Aorta (tissue), 5 donors: Measurements from ENCODE around the gene CENPF. TPM values are rescaled to one million over a fixed set of nuclear protein-coding genes. Genes with fewer than 3 reads are reported as not detected.
"Not testable (repeated sequence)": the region's sequence is repeated elsewhere in the genome, so short reads cannot be mapped to it uniquely, and the experiment has no call there.

ENCODE experiments used
- ATAC-seq: fragments of 200-7000 bp; cut with Tn5 transposase; one replicate; pipeline ENCODE4 v1.9.1; 2022; ENCODE audit warnings: moderate library complexity; ENCODE audit not compliant: low FRiP score
- DNase-seq, 2 donors: peaks; one replicate each; pipeline ENCODE4 v3.0.0-alpha.2; 2020
- H3K27ac ChIP-seq, 2 donors: one replicate each; pipeline ENCODE4 v1.5.1; 2013; ENCODE audit warnings: low read length in 2 of 2, mild to moderate bottlenecking in 2 of 2, moderate library complexity in 2 of 2, control low read depth in 1 of 2, inconsistent platforms in 1 of 2, low read depth in 1 of 2
- H3K27me3 ChIP-seq, 2 donors: one replicate each; pipeline ENCODE4 v1.6.1; 2013; ENCODE audit warnings: control low read depth in 1 of 2, low read length in 1 of 2, mild to moderate bottlenecking in 1 of 2, moderate library complexity in 1 of 2; ENCODE audit not compliant: insufficient read depth in 2 of 2, control insufficient read depth in 1 of 2
- H3K36me3 ChIP-seq, 2 donors: one replicate each; pipeline ENCODE4 v1.6.1; 2013; ENCODE audit warnings: control low read depth in 1 of 2, low read length in 1 of 2, mild to moderate bottlenecking in 1 of 2; ENCODE audit not compliant: insufficient read depth in 2 of 2, control insufficient read depth in 1 of 2
- H3K4me1 ChIP-seq, 2 donors: one replicate each; pipeline ENCODE4 v1.6.1; 2013; ENCODE audit warnings: low read length in 2 of 2, control low read depth in 1 of 2, mild to moderate bottlenecking in 1 of 2, moderate library complexity in 1 of 2; ENCODE audit not compliant: insufficient read depth in 2 of 2, control insufficient read depth in 1 of 2
- H3K4me3 ChIP-seq, 2 donors: one replicate each; pipeline ENCODE4 v1.5.1; 2013; ENCODE audit warnings: low read length in 2 of 2, control low read depth in 1 of 2, mild to moderate bottlenecking in 1 of 2
- H3K9me3 ChIP-seq: one replicate; pipeline ENCODE4 v1.6.1; 2013; ENCODE audit warnings: mild to moderate bottlenecking, low read length; ENCODE audit not compliant: control insufficient read depth
- WGBS, 2 donors: extraction: QIAGEN DNeasy Blood & Tissue Kit; methylation state at CpG; one replicate each; pipeline ENCODE4 v1.1.7; 2013; 5-methylcytosine and 5-hydroxymethylcytosine counted together
- intact Hi-C, 2 donors: fragments of 100-400 bp; cut with DNase I; formaldehyde crosslinking; loops; one replicate each; pipeline versions ENCODE4 v1.14.2 to v1.15.0; 2022
- polyA plus RNA-seq, 2 donors: library from polyadenylated mRNA; stranded (reverse); fragments of 200-250 nt; gene quantifications; one replicate each; pipeline ENCODE4 v1.2.3, GENCODE V29; 2013
- total RNA-seq, 2 donors: library from RNA; stranded (reverse); fragmentation: NEBNext Ultra II Directional; extraction: Animal tissue kit (Norgen Biotek cat#: 25700); gene quantifications; one replicate each; pipeline ENCODE4 v1.2.1, GENCODE V29; 2021
- donor health status: healthy with polysubstance abuse.
- donor health status: Bipolar disorder and iron deficiency.
- donor health status: DM: no; HTN: no; CAD: no.
- donor health status: DM: no; HTN: no; CAD: no.
- donor health status: DM: yes; HTN: yes; CAD: no.

CENPF gene
- total and polyA plus RNA-seq, 4 donors, result 0.05 to 4.3 (median 1.1) TPM

- H3K4me3 ChIP-seq, intact Hi-C loops, H3K27ac ChIP-seq, H3K36me3 ChIP-seq, DNase-seq, H3K27me3 ChIP-seq, H3K4me1 ChIP-seq, H3K9me3 ChIP-seq, ATAC-seq: not testable (repeated sequence)
- 85% methylated on average over 8 of the region's 8 CpGs for WGBS, 2 donors
These were observed 11.1 kb upstream of the CENPF start for GRCh38 chr1:214591918-214592317.

- intact Hi-C loops, result no loop called here
- Histone ChIP-seq H3K36me3 (no peaks in the 10 kb centered on the region), H3K4me3 (no peak overlapping the region), H3K4me1 (no peaks in the 10 kb centered on the region), H3K27me3 (no peaks in the 10 kb centered on the region), H3K9me3 (no peaks in the 10 kb centered on the region), H3K27ac (no peak overlapping the region)
- DNase-seq (no peak), ATAC-seq (no peak)
These were observed 9.8 kb upstream of the CENPF start for GRCh38 chr1:214593158-214593557.

- Histone ChIP-seq H3K9me3 (no peaks in the 10 kb centered on the region), H3K27me3 (no peaks in the 10 kb centered on the region), H3K4me1 (no peaks in the 10 kb centered on the region), H3K27ac (no peak overlapping the region), H3K36me3 (no peaks in the 10 kb centered on the region), H3K4me3 (no peak overlapping the region)
- intact Hi-C loops, result no loop called here
- DNase-seq, result no peak
- peak; percentile 52 for ATAC-seq
- 1% methylated on average over 11 of the region's 11 CpGs for WGBS, 2 donors
These were observed 841 bp downstream of the CENPF start for GRCh38 chr1:214603819-214604252.

GRCh38 chr1:214604523-214604922 lies 1.5 kb downstream of the CENPF start:
- intact Hi-C loops, result no loop called here
- Histone ChIP-seq H3K9me3 (no peaks in the 10 kb centered on the region), H3K27me3 (no peaks in the 10 kb centered on the region), H3K36me3 (no peaks in the 10 kb centered on the region), H3K4me1 (no peaks in the 10 kb centered on the region), H3K27ac (no peak overlapping the region), H3K4me3 (no peak overlapping the region)
- ATAC-seq (no peak), DNase-seq (no peak)

- 95 to 98% methylated on average over 31 to 32 of the region's 32 CpGs for WGBS, 2 donors
- H3K27ac ChIP-seq, ATAC-seq, DNase-seq, H3K9me3 ChIP-seq, H3K4me3 ChIP-seq, H3K27me3 ChIP-seq, H3K4me1 ChIP-seq, intact Hi-C loops, H3K36me3 ChIP-seq: not testable (repeated sequence)
These were observed 2.5 kb downstream of the CENPF start for GRCh38 chr1:214605484-214605883.

GRCh38 chr1:214605933-214606925 lies 3.2 kb downstream of the CENPF start:
- H3K4me1 ChIP-seq, H3K27ac ChIP-seq, H3K4me3 ChIP-seq, DNase-seq, intact Hi-C loops, H3K27me3 ChIP-seq, H3K9me3 ChIP-seq, ATAC-seq, H3K36me3 ChIP-seq: not testable (repeated sequence)
- WGBS, 2 donors, result 96 to 97% methylated on average over 50 to 63 of the region's 63 CpGs

- WGBS, 2 donors, result 94 to 96% methylated on average over 21 of the region's 21 CpGs
- ATAC-seq, intact Hi-C loops, H3K36me3 ChIP-seq, H3K27ac ChIP-seq, H3K9me3 ChIP-seq, H3K27me3 ChIP-seq, H3K4me1 ChIP-seq, H3K4me3 ChIP-seq, DNase-seq: not testable (repeated sequence)
These were observed 4.7 kb downstream of the CENPF start for GRCh38 chr1:214607492-214608215.

- DNase-seq, H3K9me3 ChIP-seq, H3K4me1 ChIP-seq, intact Hi-C loops, ATAC-seq, H3K27me3 ChIP-seq, H3K4me3 ChIP-seq, H3K27ac ChIP-seq, H3K36me3 ChIP-seq: not testable (repeated sequence)
- WGBS, 2 donors, result 96% methylated on average over 45 of the region's 45 CpGs
These were observed 5.3 kb downstream of the CENPF start for GRCh38 chr1:214608216-214608783.
